Stimulated activated CD8-positive, alpha-beta memory T cell treated with anti-CD3 and anti-CD28 coated beads, Interleukin-4, amount 100 ng/mL, for 24 hours (primary cell): ENCODE data around the gene KLHL29.
"Not testable (repeated sequence)": the region's sequence is repeated elsewhere in the genome, so short reads cannot be mapped to it uniquely, and the experiment has no call there.

Source experiments
- DNase-seq: peaks from one replicate; pipeline ENCODE4 v3.0.0-alpha.2; 2020; ENCODE audit warnings: low read depth

The KLHL29 gene

GRCh38 chr2:23722255-23722654, 337.3 kb downstream of the KLHL29 start:
- no peak for DNase-seq

GRCh38 chr2:23723029-23723428, 338.1 kb downstream of the KLHL29 start:
- not testable (repeated sequence) for DNase-seq

GRCh38 chr2:23734416-23734815, 349.4 kb downstream of the KLHL29 start:
- DNase-seq, result no peak

GRCh38 chr2:23736783-23737182, 351.8 kb downstream of the KLHL29 start:
- not testable (repeated sequence) for DNase-seq

GRCh38 chr2:23745068-23745725, 360.2 kb downstream of the KLHL29 start:
- no peak for DNase-seq

GRCh38 chr2:23745726-23746105, 360.7 kb downstream of the KLHL29 start:
- no peak for DNase-seq

GRCh38 chr2:23746141-23746863, 361.3 kb downstream of the KLHL29 start:
- DNase-seq, result no peak

- DNase-seq, result no peak
Observed at GRCh38 chr2:23751747-23752265, 366.8 kb downstream of the KLHL29 start.

- no peak for DNase-seq
Observed at GRCh38 chr2:23753291-23754010, 368.5 kb downstream of the KLHL29 start.

GRCh38 chr2:23754970-23755369, 370.0 kb downstream of the KLHL29 start:
- DNase-seq, result no peak

- no peak for DNase-seq
Observed at GRCh38 chr2:23756593-23757292, 371.8 kb downstream of the KLHL29 start.

GRCh38 chr2:23757686-23758433, 372.9 kb downstream of the KLHL29 start:
- no peak for DNase-seq
